ENCODE measurements around the gene PPIE. TPM values are rescaled to one million over a fixed set of nuclear protein-coding genes. Genes with fewer than 3 reads are reported as not detected.

PPIE gene
- total and polyA plus RNA-seq, 2 of the 8 experiments (the other 6 are each of a cell fraction or from before 2014, with no cell fraction given): 38.9 to 56.1 TPM

DNA sequence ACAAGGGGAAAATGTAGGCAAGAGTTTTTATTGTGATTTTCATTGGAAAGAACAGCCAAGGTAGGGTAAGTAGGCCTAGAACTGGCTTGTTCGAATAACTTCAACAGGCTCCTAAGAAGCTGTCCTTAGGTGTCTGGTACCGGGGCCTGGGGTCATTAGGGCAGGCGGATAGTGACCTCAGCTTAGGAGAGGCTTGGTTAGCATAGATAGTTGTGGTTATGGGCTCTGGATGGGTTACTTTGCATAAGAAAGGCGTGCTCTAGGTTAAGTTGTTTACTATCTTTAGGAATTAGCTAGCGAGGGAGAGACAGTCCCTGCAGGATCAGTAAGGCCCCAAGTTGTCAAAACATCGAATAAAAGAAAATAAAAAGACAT, 26.7 kb upstream of the PPIE start:
- peaks cover 16 to 30% of the 10 kb centered on the region in 2 experiments for H4K20me1 ChIP-seq (replicated peaks in 1 of 2; ENCODE audit: control insufficient read depth in 1 of 2, insufficient read depth in 2 of 2, low read length in 2 of 2)
- H3K79me2 ChIP-seq (ENCODE audit: control insufficient read depth in 1 of 2, insufficient read depth in 2 of 2, low read length in 2 of 2): no peaks in the 10 kb centered on the region
- no peak overlapping the region for H3K27ac ChIP-seq (ENCODE audit: low read depth, low read length)
- H3K79me1 ChIP-seq (ENCODE audit: low read depth, low read length): no peaks in the 10 kb centered on the region
- H4K5ac ChIP-seq (ENCODE audit: insufficient read length, low read depth, low read length): no peak overlapping the region
- no peak overlapping the region for H4K8ac ChIP-seq (ENCODE audit: extremely low read depth, insufficient read depth, low read length)
- DNase-seq (ENCODE audit: low read depth in 1 of 2, low spot score in 2 of 2): peak in 1 of 2 experiments; percentile 57
- POLR2A ChIA-PET (ENCODE audit: partially characterized antibody): interaction anchor here (0.6 to 3.1 kb wide), 3 partner anchors 11 to 259 kb away, joined by 4 to 16 read pairs (median 4); no protein-coding TSS in a partner anchor
- peaks cover 3 to 15% (median 4%) of the 10 kb centered on the region in 4 experiments; a peak in 5 of 7 replicates for H3K4me1 ChIP-seq (replicated peaks in 1 of 4; ENCODE audit: control insufficient read depth in 3 of 4, insufficient read depth in 4 of 4, low read length in 3 of 4)
- H3K27me3 ChIP-seq (replicated peaks in 1 of 4; ENCODE audit: control insufficient read depth in 3 of 4, extremely low read depth in 1 of 4, insufficient read depth in 3 of 4, low read length in 3 of 4): peaks cover 90 to 100% (median 96%) of the 10 kb centered on the region in 4 experiments
- H3K4ac ChIP-seq (replicated peaks; ENCODE audit: insufficient read length, low read depth, low read length): no peak overlapping the region
- no peaks in the 10 kb centered on the region for H3K9me3 ChIP-seq (ENCODE audit: insufficient read depth in 2 of 2, low read depth in 1 of 2, low read length in 1 of 2)
- no peak overlapping the region for H2BK20ac ChIP-seq (ENCODE audit: low read length)
- no peak overlapping the region for H3K9ac ChIP-seq (replicated peaks in 1 of 4; ENCODE audit: extremely low read depth in 1 of 4, low read depth in 3 of 4, low read length in 3 of 4)
- peak; percentile 82 for FAIRE-seq
- no peak overlapping the region for H2BK120ac ChIP-seq (replicated peaks; ENCODE audit: low read depth, low read length)
- H2AK5ac ChIP-seq (ENCODE audit: low read depth, low read length): no peak overlapping the region
- no peak overlapping the region for H3K4me2 ChIP-seq (ENCODE audit: insufficient read depth in 1 of 2, low read depth in 2 of 2, low read length in 2 of 2)
- no peak overlapping the region for H2BK15ac ChIP-seq (ENCODE audit: low read length)
- H2BK5ac ChIP-seq (ENCODE audit: low read depth, low read length): no peak overlapping the region
- no peak overlapping the region for H4K91ac ChIP-seq (replicated peaks; ENCODE audit: insufficient read length, low read length)
- no peak overlapping the region for H2AFZ ChIP-seq (ENCODE audit: low read length)
- CTCF ChIA-PET (ENCODE audit: partially characterized antibody): interaction anchor here (0.7 to 9.1 kb wide), 15 partner anchors 8 to 106 kb away, joined by 3 to 78 read pairs (median 6); partner anchors contain the start of genes HPCAL4 and NT5C1A
- no peak overlapping the region for H2BK12ac ChIP-seq (ENCODE audit: low read depth, low read length)
- H3K36me3 ChIP-seq (ENCODE audit: control insufficient read depth in 2 of 4, insufficient read depth in 4 of 4, low read length in 3 of 4): no peaks in the 10 kb centered on the region
- H3K4me3 ChIP-seq (ENCODE audit: extremely low read depth in 1 of 4, insufficient read depth in 2 of 4, low read depth in 3 of 4, low read length in 4 of 4): no peak overlapping the region
- H3K23ac ChIP-seq (ENCODE audit: insufficient read length): no peak overlapping the region
- H3K56ac ChIP-seq (replicated peaks; ENCODE audit: insufficient read length, low read depth, low read length): no peak overlapping the region
- H3K14ac ChIP-seq (ENCODE audit: insufficient read length): no peak overlapping the region
- WGBS, 2 experiments (ENCODE audit: extremely low coverage in 1 of 2, insufficient coverage in 1 of 2, insufficient read length in 1 of 2, insufficient replicate concordance in 2 of 2, low coverage in 1 of 2, low lambda C conversion rate in 2 of 2, missing lambda C conversion rate in 1 of 2): 12% methylated on average over 6 of the region's 6 CpGs; no CpG with 5 or more reads in 1 of the 2 experiments
- H3K18ac ChIP-seq (ENCODE audit: extremely low read depth, low read length): no peak overlapping the region
- H3K23me2 ChIP-seq (ENCODE audit: low read depth, low read length): no peaks in the 10 kb centered on the region
- TF ChIP-seq RAD21 (IDR thresholded peaks at IDR 0.05 in 1 of 2, conservative IDR thresholded peaks at IDR 0.05 in 1 of 2; ENCODE audit: low read depth in 2 of 2, low read length in 2 of 2) (no peak), CTBP2 (IDR thresholded peaks at IDR 0.05; ENCODE audit: borderline replicate concordance, insufficient read depth, insufficient read length, low read length) (no peak), EGR1 (IDR thresholded peaks at IDR 0.05; ENCODE audit: borderline replicate concordance, low read depth, low read length) (peak; percentile 83), KDM5A (IDR thresholded peaks at IDR 0.05; ENCODE audit: low read length) (no peak), SIRT6 (IDR thresholded peaks at IDR 0.05; ENCODE audit: low read length) (no peak), CHD1 (IDR thresholded peaks at IDR 0.05; ENCODE audit: low read depth, low read length) (no peak), CHD2 (IDR thresholded peaks at IDR 0.05; ENCODE audit: low read length) (no peak), SRF (IDR thresholded peaks at IDR 0.05; ENCODE audit: low read depth, low read length) (no peak), EP300 (IDR thresholded peaks at IDR 0.05; ENCODE audit: borderline replicate concordance in 1 of 2, low read depth in 2 of 2, low read length in 2 of 2) (peak in 1 of 2 experiments; percentile 80; a peak in 1 of 3 replicates), TAF7 (optimal IDR thresholded peaks at IDR 0.05; ENCODE audit: borderline replicate concordance, low read depth, low read length) (no peak), JUND (IDR thresholded peaks at IDR 0.05; ENCODE audit: low read length) (no peak), CREB1 (IDR thresholded peaks at IDR 0.05) (no peak), BCL11A (IDR thresholded peaks at IDR 0.05; ENCODE audit: low read depth in 2 of 2, low read length in 2 of 2) (peak; percentile 50 to 52)
